HAP-1 (cell line): Measurements from ENCODE around the gene NOXO1.

Source experiments
- DNase-seq, 2 experiments: peaks; one replicate each; pipeline ENCODE4 v3.0.0-alpha.2; 2016 to 2020; ENCODE audit warnings: low spot score in 2 of 2
- H3K27me3 ChIP-seq: fragments of 250-450 bp; sonication (Bioruptor Pico); 2 replicates; pipeline ENCODE4 v1.5.1; 2020; ENCODE audit warnings: low read depth, mild to moderate bottlenecking, moderate library complexity
- H3K36me3 ChIP-seq: fragments of 250-450 bp; sonication (Bioruptor Pico); replicated peaks from 2 replicates; pipeline ENCODE4 v1.5.1; 2020; ENCODE audit warnings: mild to moderate bottlenecking
- H3K4me1 ChIP-seq: fragments of 250-450 bp; sonication (Bioruptor Pico); 2 replicates; pipeline ENCODE4 v1.5.1; 2020; ENCODE audit warnings: mild to moderate bottlenecking
- H3K4me3 ChIP-seq: fragments of 250-450 bp; sonication (Bioruptor Pico); 2 replicates; pipeline ENCODE4 v1.5.1; 2020; ENCODE audit warnings: mild to moderate bottlenecking, moderate library complexity
- H3K9me3 ChIP-seq: fragments of 250-450 bp; sonication (Bioruptor Pico); 2 replicates; pipeline ENCODE4 v1.5.1; 2020; ENCODE audit warnings: mild to moderate bottlenecking, moderate library complexity
- in situ Hi-C: fragments of 300-500 bp; cut with MboI; formaldehyde crosslinking; loops from 3 replicates; pipeline ENCODE4 v1.14.3; 2020; ENCODE audit warnings: low sequenced_read_pairs, inconsistent platforms, mixed read lengths

Gene NOXO1

GRCh38 chr16:1938910-1939309 is 42.4 kb downstream of the NOXO1 start:
- no peaks in the 10 kb centered on the region for H3K9me3 ChIP-seq
- H3K4me1 ChIP-seq, result peaks cover 6% of the 10 kb centered on the region
- H3K27me3 ChIP-seq, result no peaks in the 10 kb centered on the region
- H3K36me3 ChIP-seq, result peaks cover 19% of the 10 kb centered on the region
- DNase-seq, result no peak
- in situ Hi-C loops, result no loop called here
- H3K4me3 ChIP-seq, result no peak overlapping the region

DNA sequence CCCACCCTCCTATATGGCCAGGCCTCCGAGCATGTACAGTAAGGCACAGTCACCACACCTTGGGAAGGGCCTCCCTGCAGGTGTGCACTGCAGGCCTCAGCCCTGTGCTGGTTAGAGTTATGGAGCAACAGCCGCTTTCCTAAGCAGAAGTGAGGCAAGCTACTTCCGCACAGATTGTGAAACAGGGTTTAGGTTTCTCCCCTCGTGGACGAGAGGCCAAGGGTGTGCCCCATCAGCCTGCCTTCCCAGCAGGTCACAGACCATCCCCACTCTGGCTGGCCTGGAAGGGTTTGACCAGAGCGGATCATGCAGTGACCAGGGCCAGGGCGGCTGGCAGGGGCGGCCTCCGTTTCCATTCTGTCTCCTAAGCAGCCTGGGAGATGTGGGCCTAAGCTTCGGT is 43.0 kb downstream of the NOXO1 start:
- in situ Hi-C loops, result no loop called here
- Histone ChIP-seq H3K9me3 (no peaks in the 10 kb centered on the region), H3K36me3 (peaks cover 19% of the 10 kb centered on the region), H3K4me3 (no peak overlapping the region), H3K27me3 (no peaks in the 10 kb centered on the region), H3K4me1 (peaks cover under 1% of the 10 kb centered on the region; the same call in 1 of the 2 replicates)
- DNase-seq, result no peak

- H3K36me3 ChIP-seq, result peaks cover 19% of the 10 kb centered on the region
- DNase-seq, result no peak
- in situ Hi-C loops, result no loop called here
- H3K9me3 ChIP-seq, result no peaks in the 10 kb centered on the region
- no peaks in the 10 kb centered on the region for H3K4me1 ChIP-seq
- H3K27me3 ChIP-seq, result no peaks in the 10 kb centered on the region
- H3K4me3 ChIP-seq, result no peak overlapping the region
These were observed 44.3 kb downstream of the NOXO1 start for GRCh38 chr16:1936945-1937479.

DNA sequence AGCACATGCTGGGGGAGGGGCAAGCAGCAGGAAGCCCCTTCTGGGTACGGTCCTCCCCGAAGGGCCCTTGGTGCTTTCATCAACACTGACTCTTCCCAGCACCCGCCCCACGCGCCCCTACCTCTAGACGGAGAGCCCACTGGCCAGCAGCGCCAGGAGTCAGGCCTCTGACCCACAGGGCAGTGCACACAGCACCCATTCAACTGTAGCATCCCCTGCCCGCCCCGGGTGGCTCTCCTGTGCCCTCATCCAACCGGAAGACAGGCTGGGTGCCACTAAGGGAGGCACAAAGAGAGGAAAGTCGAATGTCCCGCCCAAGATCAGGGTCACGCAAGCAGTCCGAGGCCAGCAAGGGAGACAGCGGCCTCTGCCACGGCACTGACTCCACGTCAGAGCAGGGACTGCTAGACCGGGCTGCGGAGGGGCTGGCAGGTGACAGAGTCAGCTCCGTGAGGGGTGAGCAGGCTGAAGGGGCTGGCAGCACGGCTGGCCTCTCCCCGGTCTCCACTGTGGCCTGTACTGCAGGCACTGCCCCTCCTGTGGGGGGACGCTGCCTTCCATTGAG is 48.1 kb downstream of the NOXO1 start:
- Histone ChIP-seq H3K4me3 (no peak overlapping the region), H3K4me1 (peaks cover 3% of the 10 kb centered on the region; the same call in 1 of the 2 replicates), H3K27me3 (no peaks in the 10 kb centered on the region), H3K9me3 (no peaks in the 10 kb centered on the region), H3K36me3 (peaks cover 1% of the 10 kb centered on the region; the same call in 1 of the 2 replicates)
- no peak for DNase-seq
- in situ Hi-C loops, result loop anchor here (5.0 kb wide), 1 partner anchor 76 kb away; no protein-coding TSS in a partner anchor

DNA sequence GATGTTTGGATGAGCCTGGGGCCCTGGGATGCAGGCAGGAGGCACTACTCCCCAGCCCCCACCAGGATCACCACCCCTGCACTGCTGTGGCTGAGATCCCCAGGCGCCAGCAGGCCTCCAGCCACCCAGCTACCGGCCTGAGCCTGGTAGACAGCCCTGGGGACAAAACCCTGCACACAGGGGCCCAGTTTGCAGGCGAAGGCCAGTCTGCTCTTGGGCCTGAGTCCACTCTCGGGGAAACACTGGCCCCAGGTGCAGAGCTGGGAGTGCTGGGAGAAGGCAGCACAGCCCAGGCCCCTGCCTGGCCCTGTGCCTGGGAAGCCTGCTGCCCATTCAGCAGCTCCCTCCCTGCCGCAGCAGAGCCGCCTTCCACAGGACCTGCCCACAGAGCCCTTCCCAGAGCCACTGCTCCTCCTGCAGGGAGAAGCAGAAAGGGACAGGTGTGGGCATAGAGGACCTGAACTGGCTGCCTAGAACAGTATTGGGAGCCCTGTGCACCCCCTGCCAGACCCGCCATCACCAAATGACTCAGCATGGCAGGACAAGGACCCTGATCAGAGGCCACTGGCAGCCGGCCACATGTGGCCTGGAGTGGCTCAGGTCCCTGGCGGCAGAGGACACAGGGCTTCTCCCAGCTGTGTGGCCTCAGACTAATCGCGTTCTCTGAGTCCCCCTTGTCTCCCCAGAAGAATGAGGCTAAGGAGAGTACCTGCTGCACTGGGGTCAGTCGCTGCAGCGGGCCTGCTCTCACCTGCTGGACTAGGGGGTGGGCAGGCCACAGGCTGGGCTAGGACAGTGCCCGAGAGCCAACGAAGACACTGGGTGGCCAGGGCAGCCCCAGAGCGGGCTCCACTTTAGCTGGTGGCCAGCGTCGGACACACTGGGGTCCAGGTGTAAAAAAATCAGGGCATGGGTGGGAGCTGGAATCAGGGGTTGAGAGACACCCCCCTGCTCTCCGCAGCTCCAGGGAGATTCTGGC is 48.9 kb downstream of the NOXO1 start:
- Histone ChIP-seq H3K9me3 (no peaks in the 10 kb centered on the region), H3K27me3 (no peaks in the 10 kb centered on the region), H3K4me1 (peaks cover 3% of the 10 kb centered on the region; the same call in 1 of the 2 replicates), H3K36me3 (no peaks in the 10 kb centered on the region), H3K4me3 (no peak overlapping the region)
- in situ Hi-C loops, result loop anchor here (5.0 kb wide), 1 partner anchor 75 kb away; no protein-coding TSS in a partner anchor
- DNase-seq, result no peak

DNA sequence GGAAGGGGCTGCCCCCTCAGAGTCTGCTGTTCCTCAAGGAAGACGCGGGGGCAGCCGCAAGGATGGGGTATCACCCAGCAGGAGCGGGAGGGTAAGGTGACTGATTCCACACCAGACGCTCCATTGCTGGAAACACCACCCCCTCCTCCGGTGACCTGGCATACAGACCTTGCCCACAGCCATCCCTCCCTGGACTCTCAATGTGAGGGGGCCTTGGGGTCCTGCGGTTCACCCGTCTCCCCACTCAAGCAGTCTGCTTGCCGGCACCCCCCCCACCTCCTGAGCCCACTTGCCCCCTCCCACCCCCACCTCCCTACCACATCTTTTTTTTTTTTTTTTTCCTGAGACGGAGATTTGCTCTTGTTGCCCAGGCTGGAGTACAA is 50.9 kb downstream of the NOXO1 start:
- DNase-seq, result no peak
- no peak overlapping the region for H3K4me3 ChIP-seq
- in situ Hi-C loops, result loop anchor here (5.0 kb wide), 1 partner anchor 73 kb away; no protein-coding TSS in a partner anchor
- no peaks in the 10 kb centered on the region for H3K9me3 ChIP-seq
- no peaks in the 10 kb centered on the region for H3K36me3 ChIP-seq
- H3K27me3 ChIP-seq, result no peaks in the 10 kb centered on the region
- peaks cover 3% of the 10 kb centered on the region; the same call in 1 of the 2 replicates for H3K4me1 ChIP-seq

DNA sequence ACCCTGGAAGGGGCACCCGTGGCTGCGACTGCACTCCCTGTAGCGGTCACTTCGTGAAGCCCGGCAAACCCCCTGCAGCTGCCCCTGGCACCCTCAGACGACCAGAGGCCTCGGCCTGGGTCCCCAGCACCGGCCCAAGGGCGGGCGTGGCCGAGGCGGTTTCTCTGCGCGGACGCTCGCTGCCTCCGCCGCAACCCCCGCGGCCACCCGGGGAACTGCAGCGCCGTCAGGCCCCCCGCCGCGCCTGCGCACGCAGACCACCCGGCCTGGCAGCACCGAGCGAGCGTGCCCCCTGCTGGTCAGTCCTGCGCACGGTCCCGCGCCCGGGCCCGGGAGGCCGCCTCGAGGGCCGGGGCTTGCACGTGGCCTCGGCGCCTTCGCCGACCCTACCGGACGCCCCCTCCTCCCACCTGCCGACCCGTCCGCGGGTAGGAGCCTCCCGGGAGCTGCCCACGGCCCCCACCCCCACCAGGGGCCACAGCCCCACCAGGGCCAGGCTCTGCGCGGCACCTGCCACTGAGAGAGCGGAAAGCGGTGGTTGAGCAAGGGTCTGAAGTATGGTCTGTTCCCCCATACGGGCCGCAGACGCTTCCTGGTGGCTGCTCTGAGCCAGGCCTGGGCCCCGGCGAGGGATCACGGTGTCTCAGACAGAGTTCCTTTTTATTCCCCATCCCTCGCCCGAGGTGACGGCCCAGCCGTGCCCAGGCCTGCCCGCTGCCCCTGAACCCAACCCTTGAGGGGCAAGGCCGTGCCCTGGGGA is 51.5 kb downstream of the NOXO1 start:
- peak; percentile 79 to 95 for DNase-seq
- in situ Hi-C loops, result loop anchor here (5.0 kb wide), 1 partner anchor 72 kb away; no protein-coding TSS in a partner anchor
- Histone ChIP-seq H3K27me3 (no peaks in the 10 kb centered on the region), H3K9me3 (no peaks in the 10 kb centered on the region), H3K36me3 (no peaks in the 10 kb centered on the region), H3K4me1 (peaks cover 3% of the 10 kb centered on the region; the same call in 1 of the 2 replicates), H3K4me3 (peak overlapping the region; percentile 26)

- in situ Hi-C loops, result no loop called here
- H3K4me1 ChIP-seq, result peaks cover 3% of the 10 kb centered on the region; the same call in 1 of the 2 replicates
These were observed 52.2 kb downstream of the NOXO1 start for GRCh38 chr16:1929105-1929504.

More at GRCh38 chr16:1929105-1929504, 52.2 kb downstream of the NOXO1 start:
- peak in 1 of 2 experiments; percentile 64 for DNase-seq
- no peaks in the 10 kb centered on the region for H3K27me3 ChIP-seq
- H3K9me3 ChIP-seq, result no peaks in the 10 kb centered on the region
- H3K36me3 ChIP-seq, result no peaks in the 10 kb centered on the region
- H3K4me3 ChIP-seq, result peak overlapping the region; percentile 26
